ENCODE measurements around the gene HSBP1. TPM values are rescaled to one million over a fixed set of nuclear protein-coding genes. Genes with fewer than 3 reads are reported as not detected.

HSBP1 gene
- total RNA-seq, 1 experiment from 2014 or later = 167 TPM

DNA sequence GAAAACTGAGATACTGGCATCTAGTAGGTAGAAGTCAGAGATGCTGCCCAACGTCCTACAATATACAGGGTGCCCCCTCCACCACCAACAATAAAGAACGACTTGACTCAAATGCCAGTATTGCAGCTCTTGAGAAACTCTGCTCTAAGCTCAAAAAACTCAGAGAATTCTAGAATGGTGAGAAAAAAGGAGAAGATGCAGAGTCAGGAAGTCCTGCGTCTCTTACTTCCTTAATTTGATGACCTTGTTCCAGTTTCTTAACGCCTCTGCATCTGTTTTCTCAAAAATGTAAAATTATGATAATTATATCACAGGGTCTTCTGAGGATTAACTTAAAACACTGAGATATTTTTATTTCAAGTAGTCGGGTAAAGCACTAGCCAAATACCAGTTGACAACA, 1.7 kb upstream of the HSBP1 start:
- no peak overlapping the region for H3K27ac ChIP-seq (ENCODE audit: low read length)
- intact Hi-C loops (cut with micrococcal nuclease) = no loop called here
- ChIA-PET POLR2A (ENCODE audit: unreplicated experiment) (no interaction called here), CTCF (no interaction called here)
- H3K4me1 ChIP-seq (ENCODE audit: insufficient read depth, low read length) = peaks cover 47% of the 10 kb centered on the region
- H3K27me3 ChIP-seq (ENCODE audit: low read length) = no peaks in the 10 kb centered on the region
- BruUV-seq (replicated peaks) = no TSS peak
- H3K9me3 ChIP-seq (ENCODE audit: low read length) = no peaks in the 10 kb centered on the region
- H3K36me3 ChIP-seq (ENCODE audit: low read depth, low read length) = peaks cover 3% of the 10 kb centered on the region; the same call in 1 of the 2 replicates
- TF ChIP-seq EZH2 (IDR thresholded peaks at IDR 0.05; ENCODE audit: low read length, unreplicated experiment) (no peak), EZH2phosphoT487 (IDR thresholded peaks at IDR 0.05; ENCODE audit: borderline replicate concordance, low read length) (no peak), CTCF (conservative IDR thresholded peaks at IDR 0.05; ENCODE audit: low read depth, low read length) (no peak)
- ATAC-seq = no peak
- no peak overlapping the region for H3K4me2 ChIP-seq (ENCODE audit: low read length)
- peaks cover 31% of the 10 kb centered on the region for H3K79me2 ChIP-seq (ENCODE audit: low read length)
- H3F3A ChIP-seq (ENCODE audit: low read length, unreplicated experiment) = no peaks in the 10 kb centered on the region
- H3K9me2 ChIP-seq (replicated peaks; ENCODE audit: low read length) = no peaks in the 10 kb centered on the region
- no peak for DNase-seq
- H3K9ac ChIP-seq (ENCODE audit: low read length) = no peak overlapping the region
- H3K4me3 ChIP-seq (ENCODE audit: low read length) = no peak overlapping the region
- H4K20me1 ChIP-seq (ENCODE audit: low read length) = no peaks in the 10 kb centered on the region
- no peak overlapping the region for H2AFZ ChIP-seq (ENCODE audit: low read length)

GRCh38 chr16:83806731-83807130, 1.0 kb upstream of the HSBP1 start:
- Histone ChIP-seq H3K27ac (ENCODE audit: low read length) (no peak overlapping the region), H3K9me2 (replicated peaks; ENCODE audit: low read length) (no peaks in the 10 kb centered on the region), H3K27me3 (ENCODE audit: low read length) (no peaks in the 10 kb centered on the region), H3K36me3 (ENCODE audit: low read depth, low read length) (peaks cover 9% of the 10 kb centered on the region; the same call in 1 of the 2 replicates), H3K4me3 (ENCODE audit: low read length) (no peak overlapping the region), H3K9me3 (ENCODE audit: low read length) (no peaks in the 10 kb centered on the region), H3K9ac (ENCODE audit: low read length) (no peak overlapping the region), H3F3A (ENCODE audit: low read length, unreplicated experiment) (no peaks in the 10 kb centered on the region), H3K4me2 (ENCODE audit: low read length) (no peak overlapping the region), H3K79me2 (ENCODE audit: low read length) (peaks cover 37% of the 10 kb centered on the region), H2AFZ (ENCODE audit: low read length) (no peak overlapping the region), H3K4me1 (ENCODE audit: insufficient read depth, low read length) (peaks cover 40% of the 10 kb centered on the region), H4K20me1 (ENCODE audit: low read length) (no peaks in the 10 kb centered on the region; the same call in 1 of the 2 replicates)
- intact Hi-C loops (cut with micrococcal nuclease) = no loop called here
- TF ChIP-seq CTCF (conservative IDR thresholded peaks at IDR 0.05; ENCODE audit: low read depth, low read length) (no peak), EZH2 (IDR thresholded peaks at IDR 0.05; ENCODE audit: low read length, unreplicated experiment) (no peak), EZH2phosphoT487 (IDR thresholded peaks at IDR 0.05; ENCODE audit: borderline replicate concordance, low read length) (no peak)
- no peak for ATAC-seq
- ChIA-PET CTCF (no interaction called here), POLR2A (ENCODE audit: unreplicated experiment) (no interaction called here)
- no TSS peak for BruUV-seq (replicated peaks)
- no peak for DNase-seq

- CTCF ChIA-PET = interaction anchor here (0.6 kb wide), 1 partner anchor 562 kb away, joined by 6 read pairs; no protein-coding TSS in a partner anchor
- no peak overlapping the region for H3K27ac ChIP-seq (ENCODE audit: low read length)
- intact Hi-C loops (cut with micrococcal nuclease) = no loop called here
Observed at GRCh38 chr16:83807327-83807709, 460 bp upstream of the HSBP1 start.

More at GRCh38 chr16:83807327-83807709, 460 bp upstream of the HSBP1 start:
- peak overlapping the region; percentile 86; the same call in 1 of the 2 replicates for H2AFZ ChIP-seq (ENCODE audit: low read length)
- no peaks in the 10 kb centered on the region for H3K9me3 ChIP-seq (ENCODE audit: low read length)
- no peak for TF ChIP-seq CTCF (conservative IDR thresholded peaks at IDR 0.05; ENCODE audit: low read depth, low read length)
- no peak for TF ChIP-seq EZH2phosphoT487 (IDR thresholded peaks at IDR 0.05; ENCODE audit: borderline replicate concordance, low read length)
- TF ChIP-seq EZH2 (IDR thresholded peaks at IDR 0.05; ENCODE audit: low read length, unreplicated experiment) = no peak
- H3F3A ChIP-seq (ENCODE audit: low read length, unreplicated experiment) = no peaks in the 10 kb centered on the region
- no peaks in the 10 kb centered on the region; the same call in 1 of the 2 replicates for H4K20me1 ChIP-seq (ENCODE audit: low read length)
- H3K9ac ChIP-seq (ENCODE audit: low read length) = no peak overlapping the region
- H3K4me1 ChIP-seq (ENCODE audit: insufficient read depth, low read length) = peaks cover 40% of the 10 kb centered on the region
- H3K4me2 ChIP-seq (ENCODE audit: low read length) = no peak overlapping the region
- no peaks in the 10 kb centered on the region for H3K27me3 ChIP-seq (ENCODE audit: low read length)
- POLR2A ChIA-PET (ENCODE audit: unreplicated experiment) = interaction anchor here (0.6 kb wide), 2 partner anchors 105 to 118 kb away, joined by 3 to 4 read pairs; no protein-coding TSS in a partner anchor
- ATAC-seq = no peak
- H3K4me3 ChIP-seq (ENCODE audit: low read length) = no peak overlapping the region
- no peak for DNase-seq
- H3K36me3 ChIP-seq (ENCODE audit: low read depth, low read length) = peaks cover 14% of the 10 kb centered on the region
- H3K79me2 ChIP-seq (ENCODE audit: low read length) = peaks cover 37% of the 10 kb centered on the region
- H3K9me2 ChIP-seq (replicated peaks; ENCODE audit: low read length) = no peaks in the 10 kb centered on the region
- no TSS peak for BruUV-seq (replicated peaks)

Measured in PC-3 (cell line).